LNCAP (cell line): Measurements from ENCODE around the gene KRTAP4-16.

ENCODE experiments used
- CTCF ChIP-seq: fragments of 450-650 bp; IDR thresholded peaks from 2 replicates; pipeline ENCODE4 v1.5.1; 2017; ENCODE audit warnings: mild to moderate bottlenecking

KRTAP4-16 gene

GRCh38 chr17:41076788-41077187 lies 25.2 kb downstream of the KRTAP4-16 start:
- no peak for TF ChIP-seq CTCF

DNA sequence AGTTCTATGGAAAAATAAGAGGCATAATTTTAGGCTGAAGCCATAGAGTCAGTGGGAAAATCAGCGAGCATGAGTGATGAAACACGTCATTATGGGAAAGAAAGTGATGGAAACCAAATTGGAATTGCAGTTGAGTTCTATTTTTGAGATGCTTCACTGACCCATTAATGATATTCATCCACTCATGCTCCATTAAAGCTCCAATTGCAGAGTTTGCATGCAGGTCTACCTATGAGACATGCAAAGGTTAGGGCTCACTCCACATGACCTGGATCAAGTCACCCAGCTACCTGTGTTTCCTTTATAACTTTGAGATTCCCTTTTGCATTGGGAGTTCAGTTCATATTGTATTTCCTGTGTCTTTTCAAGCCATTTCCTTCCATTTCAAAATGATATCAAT lies 28.3 kb downstream of the KRTAP4-16 start:
- TF ChIP-seq CTCF = no peak

GRCh38 chr17:41071606-41072360 lies 30.2 kb downstream of the KRTAP4-16 start:
- no peak for TF ChIP-seq CTCF

DNA sequence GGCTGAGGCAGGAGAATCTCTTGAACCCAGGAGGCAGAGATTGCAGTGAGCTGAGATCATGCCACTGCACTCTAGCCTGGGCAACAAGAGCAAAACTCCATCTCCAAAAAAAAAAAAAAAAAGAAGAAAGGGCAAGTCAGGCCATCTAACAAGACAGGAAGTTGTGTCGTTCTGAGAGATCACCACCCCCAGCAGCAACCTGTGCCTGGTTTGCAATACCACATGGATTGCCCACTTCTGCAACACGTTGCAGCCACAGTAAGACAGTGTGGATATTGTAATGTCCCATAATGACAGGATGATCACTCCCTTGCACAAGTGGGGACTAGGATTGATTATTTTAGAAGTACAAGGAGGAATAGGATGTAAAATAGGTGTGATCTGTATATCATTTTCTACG lies 33.0 kb downstream of the KRTAP4-16 start:
- TF ChIP-seq CTCF = no peak

DNA sequence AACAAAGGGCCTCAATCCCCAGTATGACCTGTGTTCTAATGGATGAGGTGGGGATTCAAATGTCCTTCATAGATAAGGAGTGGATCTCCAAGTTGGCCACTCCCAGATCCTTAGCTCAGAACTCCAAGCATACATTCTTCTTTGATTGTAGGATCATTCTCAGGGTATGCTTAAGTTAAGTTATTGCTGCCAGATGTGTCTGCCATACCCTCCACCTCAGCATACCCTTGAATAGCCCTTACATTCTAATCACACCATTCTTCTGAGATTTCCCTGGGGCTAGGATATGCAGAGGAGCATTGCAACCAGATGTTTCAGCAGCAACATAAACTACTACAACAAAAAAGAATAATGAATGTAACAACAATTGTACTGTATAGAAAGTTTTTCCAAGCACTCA lies 34.7 kb downstream of the KRTAP4-16 start:
- TF ChIP-seq CTCF = no peak

DNA sequence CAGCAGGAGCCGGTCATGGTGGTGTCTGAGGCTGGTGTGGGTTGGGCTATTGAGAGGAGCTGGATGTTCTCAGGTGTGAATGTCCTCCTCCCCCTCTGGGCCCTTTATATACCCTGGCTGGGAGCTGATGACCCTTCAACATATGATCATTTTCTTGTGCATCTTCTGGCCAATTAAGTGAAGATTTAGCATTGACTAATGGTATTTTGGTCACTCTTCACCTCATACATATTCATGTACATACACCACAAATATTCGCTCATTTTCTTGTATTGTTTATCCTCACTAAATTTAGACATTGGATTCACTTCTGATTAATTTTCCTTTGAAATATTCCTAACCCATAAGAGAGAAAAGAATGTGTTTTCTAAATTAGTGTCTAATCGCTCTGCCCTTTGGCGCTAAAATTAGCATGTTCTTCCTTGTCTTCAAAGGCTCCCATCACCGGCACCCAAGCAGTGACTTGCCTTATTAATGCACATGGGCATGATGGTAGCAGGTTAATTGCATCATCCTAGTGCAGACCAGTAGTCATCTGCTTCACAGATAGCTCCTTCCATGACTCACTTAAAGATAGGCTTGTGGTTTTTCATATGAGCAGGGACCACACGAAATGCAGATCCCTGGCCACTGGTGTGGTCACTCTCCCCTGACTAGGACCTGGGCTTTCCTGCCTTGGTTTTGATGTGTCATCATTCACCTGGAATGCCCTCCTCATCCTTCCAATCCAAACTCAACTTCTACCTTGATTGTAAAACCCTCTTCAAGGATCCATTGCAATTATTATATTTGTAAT lies 36.0 kb downstream of the KRTAP4-16 start, which contains the start of gene KRTAP2-4:
TSS of gene KRTAP2-4 (minus strand) at position 51 of the 796 bp plus-strand sequence. CDS start at position 17, 34 bp downstream.
- no peak for TF ChIP-seq CTCF

DNA sequence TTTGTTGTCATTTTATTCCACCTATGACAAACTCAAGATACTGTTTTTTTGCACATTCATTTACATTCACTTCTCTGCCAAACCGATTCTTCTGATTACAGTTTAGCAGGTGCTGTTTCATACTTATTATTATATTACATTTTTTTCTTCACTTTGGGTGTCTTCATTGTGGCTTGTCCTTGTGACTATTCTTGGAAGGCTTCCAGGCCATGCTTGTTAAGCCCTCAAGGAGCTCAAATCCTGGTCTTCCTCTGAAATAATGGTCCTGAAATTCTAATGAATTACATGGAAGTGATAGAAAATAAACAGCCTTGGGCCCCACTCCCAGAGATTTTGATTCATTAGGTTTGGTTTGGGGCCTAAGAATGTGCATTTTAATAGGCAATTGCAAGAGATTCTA lies 37.7 kb downstream of the KRTAP4-16 start:
- TF ChIP-seq CTCF = no peak
